Measurements from ENCODE around the gene GORASP1. TPM values are rescaled to one million over a fixed set of nuclear protein-coding genes. Genes with fewer than 3 reads are reported as not detected.
A peak's percentile ranks its signal among the peaks of the same experiment; 100 is the strongest.

The GORASP1 gene
- total RNA-seq, 4 donors from 2014 or later, result 45.8 to 72.9 (median 61.9) TPM

DNA sequence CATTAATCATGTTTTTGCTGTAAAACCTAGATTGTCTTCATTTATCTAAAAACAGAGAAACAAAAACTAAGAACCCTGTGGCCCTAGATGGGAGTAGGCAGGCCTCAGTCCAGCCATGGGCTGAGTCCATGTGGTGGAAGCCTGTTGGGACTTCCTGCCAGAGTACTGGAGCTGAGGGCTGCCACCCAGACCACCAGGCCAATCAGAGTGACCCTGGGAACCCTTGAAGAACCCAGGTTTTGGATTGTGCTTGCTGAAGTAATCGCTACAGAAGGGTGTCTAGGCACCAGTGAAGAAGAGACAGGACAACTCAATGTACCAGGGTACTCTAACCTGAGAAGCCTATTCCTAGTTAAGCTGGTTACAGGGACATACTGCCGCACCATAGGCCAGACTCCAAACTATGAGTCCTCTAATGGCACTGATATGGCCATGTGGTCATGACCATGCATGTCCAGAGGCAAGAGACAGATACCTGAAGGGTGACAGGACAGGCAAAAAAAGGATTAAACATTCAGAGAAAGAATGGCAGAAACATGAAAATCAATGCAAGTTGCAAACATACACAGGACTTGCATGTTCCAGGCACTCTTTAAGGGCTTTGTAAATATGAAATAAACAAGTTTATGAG is 33.0 kb upstream of the GORASP1 start:
- Histone ChIP-seq H3K36me3 (peaks cover 4 to 73% (median 26%) of the 10 kb centered on the region in 3 donors), H3K27me3 (no peaks in the 10 kb centered on the region), H3K4me1 (peaks cover 0 to 37% (median 15%) of the 10 kb centered on the region in 4 donors), H3K4me3 (no peak overlapping the region), H3K27ac (peak overlapping the region in 3 of 4 donors; percentile 23 to 66 (median 54)), H3K9me3 (no peaks in the 10 kb centered on the region)
- no peak for DNase-seq (ENCODE audit: low spot score in 2 of 2)
- no peak for TF ChIP-seq CTCF (IDR thresholded peaks at IDR 0.05)
- TF ChIP-seq EP300 (IDR thresholded peaks at IDR 0.05), result no peak
- no peak for TF ChIP-seq POLR2A (IDR thresholded peaks at IDR 0.05)
- 94 to 100% methylated on average over 2 of the region's 2 CpGs for WGBS, 2 donors

GRCh38 chr3:39139442-39139841 is 32.0 kb upstream of the GORASP1 start:
- no peaks in the 10 kb centered on the region for H3K27me3 ChIP-seq
- TF ChIP-seq POLR2A (IDR thresholded peaks at IDR 0.05) (no peak), EP300 (IDR thresholded peaks at IDR 0.05) (no peak), CTCF (IDR thresholded peaks at IDR 0.05) (no peak)
- no peaks in the 10 kb centered on the region for H3K9me3 ChIP-seq
- WGBS, 2 donors, result 75 to 76% methylated on average over 2 of the region's 2 CpGs
- H3K4me1 ChIP-seq, result peaks cover 0 to 37% (median 15%) of the 10 kb centered on the region in 4 donors
- H3K4me3 ChIP-seq, result no peak overlapping the region
- no peak overlapping the region for H3K27ac ChIP-seq
- no peak for DNase-seq (ENCODE audit: low spot score in 2 of 2)
- peaks cover 4 to 73% (median 19%) of the 10 kb centered on the region in 3 donors for H3K36me3 ChIP-seq

- Histone ChIP-seq H3K4me3 (no peak overlapping the region), H3K4me1 (peaks cover 0 to 37% (median 15%) of the 10 kb centered on the region in 4 donors), H3K36me3 (peaks cover 4 to 73% (median 14%) of the 10 kb centered on the region in 3 donors), H3K27me3 (no peaks in the 10 kb centered on the region), H3K27ac (no peak overlapping the region), H3K9me3 (no peaks in the 10 kb centered on the region)
- WGBS, 2 donors, result 50 to 72% methylated on average over 4 to 7 of the region's 7 CpGs
- no peak for TF ChIP-seq CTCF (IDR thresholded peaks at IDR 0.05)
- TF ChIP-seq EP300 (IDR thresholded peaks at IDR 0.05), result no peak
- TF ChIP-seq POLR2A (IDR thresholded peaks at IDR 0.05), result no peak
- no peak for DNase-seq (ENCODE audit: low spot score in 2 of 2)
Observed at GRCh38 chr3:39138804-39139415, 31.5 kb upstream of the GORASP1 start.

DNA sequence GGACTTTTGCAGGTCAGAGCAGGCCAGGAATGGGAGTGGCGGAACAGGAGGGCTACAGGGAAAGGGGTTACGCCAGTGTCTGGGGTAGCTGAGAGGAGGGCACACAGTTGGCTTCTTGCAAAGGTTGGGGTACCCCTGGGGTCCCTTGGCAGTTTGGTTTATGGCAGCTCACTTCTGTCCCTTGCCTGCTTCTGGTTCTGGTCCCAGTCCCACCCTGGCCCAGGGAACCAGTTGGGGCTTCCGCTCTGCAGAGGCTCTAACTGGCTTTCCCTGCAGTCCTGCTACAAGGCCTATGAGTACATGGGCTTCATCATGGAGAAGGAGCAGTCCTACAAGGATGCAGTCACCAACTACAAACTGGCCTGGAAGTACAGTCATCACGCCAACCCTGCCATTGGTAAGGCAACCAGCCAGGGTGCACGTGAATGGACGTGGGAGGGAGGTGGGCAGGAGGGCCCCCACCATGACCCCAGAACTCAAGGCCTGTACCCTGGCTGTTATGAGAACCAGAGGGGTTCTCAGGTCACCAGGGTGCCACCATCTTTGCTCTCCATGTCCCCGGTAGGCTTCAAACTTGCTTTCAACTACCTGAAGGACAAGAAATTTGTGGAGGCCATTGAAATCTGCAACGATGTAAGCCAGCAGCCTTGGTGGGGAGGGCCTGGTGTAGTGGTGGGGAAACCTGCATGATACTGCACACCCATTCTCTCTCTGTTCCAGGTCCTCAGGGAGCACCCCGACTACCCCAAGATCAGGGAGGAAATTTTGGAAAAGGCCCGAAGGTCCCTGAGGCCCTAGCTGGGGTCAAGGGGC is 30.8 kb upstream of the GORASP1 start:
- Histone ChIP-seq H3K4me1 (peaks cover 0 to 32% (median 15%) of the 10 kb centered on the region in 4 donors), H3K27ac (no peak overlapping the region), H3K4me3 (no peak overlapping the region), H3K9me3 (no peaks in the 10 kb centered on the region), H3K27me3 (no peaks in the 10 kb centered on the region), H3K36me3 (peaks cover 0 to 73% (median 6%) of the 10 kb centered on the region in 3 donors)
- no peak for TF ChIP-seq EP300 (IDR thresholded peaks at IDR 0.05)
- TF ChIP-seq POLR2A (IDR thresholded peaks at IDR 0.05), result no peak
- no peak for TF ChIP-seq CTCF (IDR thresholded peaks at IDR 0.05)
- WGBS, 2 donors, result 82 to 93% methylated on average over 10 of the region's 10 CpGs
- no peak for DNase-seq (ENCODE audit: low spot score in 2 of 2)

All from tibial nerve (tissue), 4 donors.